ENCODE measurements around the gene PCDHA1.

The PCDHA1 gene

GRCh38 chr5:140996060-140996459 lies 210.1 kb downstream of the PCDHA1 start:
- DNase-seq = no peak

DNA sequence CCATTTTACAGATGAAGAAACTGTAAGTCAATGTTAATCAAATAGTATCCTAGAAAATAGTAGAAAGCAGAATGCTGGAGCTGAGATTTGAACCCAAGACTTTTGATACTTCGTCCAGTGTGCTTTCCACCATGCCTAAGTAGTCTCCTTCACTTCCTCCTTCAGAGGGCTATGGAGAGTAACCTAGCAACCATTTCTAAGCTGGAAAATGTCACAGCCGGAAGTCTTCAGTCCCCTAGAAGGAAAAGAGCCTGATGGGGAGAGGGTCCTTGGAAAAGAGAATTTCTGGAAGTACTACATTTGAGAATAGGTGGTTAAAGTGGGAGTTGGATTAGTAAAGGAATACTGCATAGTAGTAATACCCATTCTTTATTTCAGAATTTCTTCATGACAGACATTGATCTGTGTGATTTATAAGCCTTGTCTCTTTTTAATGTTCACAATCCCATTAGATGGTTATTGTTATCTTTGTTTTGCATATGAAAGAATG lies 213.0 kb downstream of the PCDHA1 start:
- no peak for DNase-seq

GRCh38 chr5:141001446-141001843 lies 215.5 kb downstream of the PCDHA1 start:
- DNase-seq = no peak

GRCh38 chr5:141001844-141002604 lies 216.1 kb downstream of the PCDHA1 start:
- DNase-seq = no peak

GRCh38 chr5:141002605-141002965 lies 216.6 kb downstream of the PCDHA1 start:
- DNase-seq = no peak

- no peak for DNase-seq
Measured at GRCh38 chr5:141003031-141003430, 217.1 kb downstream of the PCDHA1 start.

- DNase-seq = no peak
Measured at GRCh38 chr5:141003791-141004611, 218.1 kb downstream of the PCDHA1 start.

DNA sequence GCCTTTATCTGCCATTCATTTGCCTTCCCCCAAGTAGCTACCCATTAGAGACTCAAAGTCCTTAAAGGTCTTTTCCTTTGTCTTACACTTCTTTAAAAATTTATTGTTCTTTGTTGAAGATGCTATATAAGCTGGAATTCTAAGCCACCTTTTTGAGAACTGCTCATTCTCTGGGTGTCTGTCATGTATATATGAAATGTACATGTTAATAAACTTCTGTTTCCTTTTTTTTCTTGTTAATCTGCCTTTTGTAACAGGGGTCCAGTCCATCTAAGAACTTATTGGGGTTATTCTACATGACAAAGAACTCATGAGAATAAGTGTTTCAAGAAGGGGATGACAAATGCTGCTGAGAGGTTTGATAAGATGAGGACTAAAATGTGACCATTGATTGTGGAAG lies 221.9 kb downstream of the PCDHA1 start:
- DNase-seq = no peak

DNA sequence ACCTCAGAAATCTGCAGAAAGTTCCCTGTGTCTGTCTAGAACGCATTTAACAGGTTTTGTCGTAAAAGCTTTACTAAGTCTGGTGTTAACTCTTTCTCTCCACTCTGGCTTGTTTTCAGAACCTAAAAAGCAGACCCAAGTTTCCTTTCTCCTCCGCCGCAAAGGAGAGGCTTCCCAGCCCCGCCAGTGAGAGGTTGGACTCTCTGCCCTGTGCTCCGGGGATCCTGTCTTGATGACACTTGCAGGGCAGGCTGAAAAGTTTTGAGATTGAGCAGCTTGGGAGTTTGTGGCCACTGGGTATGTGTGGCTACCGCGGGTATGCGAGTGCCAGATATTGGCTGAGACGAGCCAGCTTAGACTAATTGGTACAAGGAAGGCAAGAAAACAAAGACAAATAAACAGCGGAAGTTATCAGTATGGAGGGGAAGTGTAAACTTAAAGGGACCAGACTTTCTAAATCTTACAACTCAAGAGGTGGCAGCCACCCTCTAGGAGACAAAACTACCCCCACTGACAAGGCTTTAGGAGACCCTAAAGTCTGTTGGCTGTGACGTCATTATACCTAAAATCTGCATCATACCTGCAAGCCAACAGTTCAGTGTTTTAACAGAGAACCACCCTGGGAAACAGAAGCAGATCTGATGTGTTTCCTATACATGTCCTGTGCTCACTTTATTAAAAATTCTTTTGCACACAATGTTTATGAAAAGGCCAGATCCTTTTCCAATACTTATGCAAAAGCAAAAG lies 224.3 kb downstream of the PCDHA1 start:
- DNase-seq = no peak

DNA sequence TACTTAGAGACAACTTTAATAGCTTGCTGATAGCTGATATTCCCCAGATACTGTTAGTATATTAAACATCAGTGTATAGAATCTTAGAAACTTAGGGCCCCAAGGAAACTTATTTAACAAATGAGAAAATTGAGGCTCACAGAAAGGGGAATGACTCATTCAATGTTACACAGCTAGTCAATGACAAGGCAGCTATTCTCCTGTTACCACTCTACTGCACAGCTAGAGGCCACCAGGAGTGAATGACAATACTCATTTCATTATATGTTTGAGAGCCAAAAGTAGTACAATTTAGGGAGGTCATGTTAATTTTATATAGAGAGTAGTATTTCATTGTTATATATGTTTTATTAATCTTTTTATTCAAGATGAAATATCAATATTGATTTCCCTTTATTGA lies 232.0 kb downstream of the PCDHA1 start:
- DNase-seq = no peak

DNA sequence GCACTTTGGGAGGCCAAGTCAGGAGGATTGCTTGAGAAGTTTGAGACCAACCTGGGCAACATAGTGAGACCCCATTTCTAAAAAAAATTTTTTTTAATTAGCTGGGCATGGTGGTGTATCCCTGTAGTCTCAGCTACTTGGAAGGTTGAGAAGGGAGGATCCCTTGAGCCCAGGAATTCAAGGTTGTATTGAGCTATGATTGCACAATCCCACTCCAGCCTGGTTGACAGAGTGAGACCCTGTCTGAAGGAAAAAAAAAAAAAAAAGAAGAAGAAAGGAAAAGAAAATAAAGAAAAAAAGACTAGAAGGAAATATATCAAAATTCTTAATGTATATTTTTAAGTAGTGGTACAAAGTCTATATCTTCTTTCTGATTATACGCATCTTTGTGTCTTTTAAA lies 236.4 kb downstream of the PCDHA1 start:
- no peak for DNase-seq

DNA sequence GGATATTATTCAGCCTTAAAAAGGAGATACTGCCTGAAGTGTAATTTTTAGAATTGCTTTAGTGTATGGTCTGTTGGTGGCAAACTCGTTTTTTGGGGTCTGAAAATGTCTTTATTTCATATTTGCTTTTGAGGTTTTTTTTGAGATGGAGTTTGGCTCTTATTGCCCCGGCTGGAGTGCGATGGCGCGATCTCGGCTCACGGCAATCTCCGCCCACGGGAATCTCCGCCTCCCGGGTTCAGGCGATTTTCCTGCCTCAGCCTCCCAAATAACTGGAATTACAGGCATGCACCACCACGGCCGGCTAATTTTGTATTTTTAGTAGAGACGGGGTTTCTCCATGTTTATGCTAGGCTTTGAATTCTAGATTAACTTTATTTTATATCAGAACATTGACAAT lies 245.1 kb downstream of the PCDHA1 start:
- DNase-seq = no peak

DNA sequence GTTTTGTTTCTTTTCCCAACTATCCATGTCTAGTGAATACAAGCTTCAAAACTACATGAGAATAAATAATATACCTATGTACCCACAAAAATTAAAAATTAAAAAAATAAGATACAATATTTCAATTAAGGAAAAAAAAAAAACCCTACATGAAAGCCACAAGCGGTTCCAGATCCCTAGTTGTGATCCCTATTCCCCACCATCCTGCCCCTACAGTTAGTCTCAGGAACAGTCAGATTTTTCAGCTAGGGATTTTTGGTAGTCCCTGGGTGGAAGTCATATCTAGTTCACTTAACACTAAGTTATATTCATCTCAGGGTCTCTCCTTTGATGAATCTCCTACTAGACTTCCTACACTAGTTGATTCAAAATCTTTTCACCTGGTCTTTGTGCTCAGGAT lies 246.7 kb downstream of the PCDHA1 start:
- DNase-seq = no peak

DNA sequence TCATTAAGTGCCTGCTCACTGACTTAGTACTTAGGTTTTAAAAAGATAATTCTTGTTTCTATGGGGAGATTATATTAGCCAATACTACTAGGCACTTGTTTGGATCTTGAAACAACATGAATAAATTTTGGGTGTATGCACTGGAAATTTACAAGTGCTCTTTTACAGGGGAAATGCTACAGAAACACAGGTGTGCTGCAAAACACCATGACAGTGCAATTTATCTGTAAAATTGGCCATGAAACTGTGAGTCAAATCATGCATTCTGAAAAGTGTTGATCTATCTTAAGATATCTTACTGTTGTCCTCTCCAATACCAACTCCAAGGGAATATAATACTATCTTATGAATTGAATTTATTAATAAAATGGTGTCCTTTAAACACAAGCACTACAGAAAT lies 253.1 kb downstream of the PCDHA1 start:
- no peak for DNase-seq

GRCh38 chr5:141039517-141039916 lies 253.6 kb downstream of the PCDHA1 start:
- no peak for DNase-seq

DNA sequence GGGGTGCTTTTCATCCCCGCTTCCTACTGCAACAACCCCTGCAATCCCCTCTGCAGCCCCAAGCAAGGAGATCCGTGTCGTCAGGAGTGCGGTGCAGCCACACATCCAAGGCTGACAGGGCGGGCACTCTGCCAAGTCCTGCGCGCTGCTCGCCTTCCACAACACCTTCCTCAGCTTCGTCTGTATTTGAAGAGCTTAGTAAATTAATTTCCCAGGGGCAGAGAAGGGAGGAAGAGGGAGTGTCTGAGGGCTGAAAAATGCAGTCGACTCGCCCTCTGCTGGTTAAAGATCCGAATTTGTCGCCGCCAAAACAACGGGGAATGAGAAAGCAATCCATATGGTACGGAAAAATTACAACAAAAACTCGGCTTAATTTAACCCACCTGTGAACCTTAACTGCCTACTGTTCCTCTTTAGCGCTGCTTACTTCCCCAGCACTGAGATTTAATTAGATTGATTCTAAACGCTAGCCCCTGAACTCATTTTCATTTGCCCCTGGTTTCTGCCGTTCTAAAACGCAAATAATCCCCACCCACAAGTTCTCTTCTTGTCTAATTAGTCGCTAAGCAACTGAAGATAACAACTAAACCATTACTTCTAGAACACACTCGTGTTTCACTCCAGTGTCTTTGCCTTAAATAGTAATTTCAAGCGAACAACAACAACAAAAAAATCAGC lies 254.3 kb downstream of the PCDHA1 start:
- no peak for DNase-seq

DNA sequence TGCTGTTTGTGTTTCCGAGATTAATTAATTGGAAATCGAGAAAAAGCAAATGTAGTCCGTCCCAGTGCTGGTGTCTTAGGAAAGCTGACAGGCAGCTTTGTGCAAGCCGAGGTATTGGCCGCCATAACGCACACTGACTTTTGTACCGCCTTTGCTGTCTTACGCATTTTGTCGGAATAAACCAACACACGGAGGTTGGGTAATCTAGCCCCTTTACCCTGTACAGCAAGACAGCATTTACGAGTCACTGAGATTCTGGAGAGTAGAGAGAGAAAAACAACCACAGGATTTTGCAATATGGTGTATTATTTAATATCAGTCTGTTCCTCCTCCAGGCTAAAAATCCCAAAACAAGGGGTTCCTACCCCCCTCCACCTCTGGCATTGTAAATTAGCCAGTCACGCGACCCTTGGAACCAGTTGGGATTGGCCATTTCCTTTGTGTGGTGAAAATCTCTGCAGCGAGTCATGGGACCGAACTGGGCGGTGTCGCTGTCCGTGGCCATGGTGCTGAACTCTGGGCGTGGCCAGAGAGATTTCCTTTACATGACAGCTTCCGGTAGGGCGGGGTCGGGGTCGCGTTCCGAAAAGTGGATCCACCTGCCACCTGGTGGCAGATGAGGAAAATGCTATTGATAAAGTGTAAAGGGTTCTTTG lies 255.0 kb downstream of the PCDHA1 start:
- peak; percentile 47 to 61 for DNase-seq

DNA sequence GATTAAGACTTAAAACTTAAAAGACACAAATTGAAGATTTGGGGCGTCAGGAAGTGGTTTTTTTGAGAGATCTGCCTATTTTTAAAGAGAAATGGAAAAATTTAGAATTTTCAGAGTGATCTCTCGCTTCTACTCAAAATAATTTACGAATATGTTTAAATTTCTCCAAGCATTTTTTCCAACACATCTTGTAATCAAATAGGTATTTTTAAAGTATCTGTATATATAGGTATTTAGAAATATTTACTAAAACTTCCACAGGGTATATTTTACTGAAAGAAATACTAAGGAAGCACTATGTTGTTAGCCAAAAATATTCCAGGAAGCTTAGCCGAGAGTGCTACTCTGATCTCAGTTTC lies 255.5 kb downstream of the PCDHA1 start:
- DNase-seq = no peak

GRCh38 chr5:141042555-141042954 lies 256.6 kb downstream of the PCDHA1 start:
- no peak for DNase-seq

DNA sequence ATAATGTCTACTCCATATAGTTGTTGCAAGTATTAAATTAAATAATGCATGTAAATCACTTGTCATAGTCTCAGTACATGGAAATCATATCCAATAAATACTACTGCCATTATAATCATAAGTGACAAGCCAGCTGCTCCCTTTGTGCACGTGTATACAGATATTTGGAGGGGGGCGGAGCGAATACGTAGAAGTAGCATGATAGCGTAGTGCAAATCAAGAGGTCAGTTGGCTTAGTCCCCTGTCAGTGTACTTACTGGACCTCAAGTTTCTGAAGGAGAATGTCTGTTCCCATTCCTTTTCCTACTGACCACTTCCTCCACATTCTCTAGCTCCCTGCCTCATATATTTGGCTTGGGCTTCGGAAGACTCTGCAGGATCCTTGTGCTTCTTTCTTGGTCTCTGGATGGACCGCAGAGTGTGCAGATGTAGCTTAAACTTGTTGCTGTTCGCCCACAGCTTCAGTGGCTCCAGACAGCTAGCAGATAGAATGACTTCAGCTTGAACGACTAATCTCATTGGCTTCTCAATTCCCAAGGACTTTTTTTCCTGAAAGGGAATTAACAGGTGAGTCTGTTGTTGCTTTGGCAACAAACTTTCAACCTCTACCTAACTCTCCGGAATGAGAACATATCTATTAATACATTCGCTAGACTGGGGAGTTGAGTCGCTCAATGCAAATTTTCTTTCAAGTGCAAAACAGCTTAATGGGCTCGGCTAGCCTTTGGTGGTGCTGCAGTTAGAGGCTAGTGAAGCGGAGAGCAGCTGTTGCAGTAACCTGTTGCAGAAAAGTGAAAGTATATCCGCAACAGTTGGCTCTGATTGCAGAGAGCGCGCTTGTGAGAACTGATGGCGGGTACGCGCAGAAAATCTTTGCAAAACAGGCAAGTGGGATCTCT lies 264.9 kb downstream of the PCDHA1 start, which contains the start of gene PCDHB1:
TSS of gene PCDHB1 (plus strand) at position 753 of the 899 bp plus-strand sequence. CDS start at position 850, 97 bp downstream.
- no peak for DNase-seq

- DNase-seq = no peak
Measured at GRCh38 chr5:141051521-141051866, 265.6 kb downstream of the PCDHA1 start.
